ENCODE results near the gene GPN2.

GRCh38 chr1:26911399-26912146, 21.5 kb upstream of the GPN2 start:
- no peak for TF ChIP-seq GATA3 (IDR thresholded peaks at IDR 0.05; ENCODE audit: low read depth, low read length)
- TF ChIP-seq GATA2 (IDR thresholded peaks at IDR 0.05; ENCODE audit: low read depth, low read length), result no peak

All from SH-SY5Y (cell line).